ENCODE data around the gene CMTM6.
A peak's percentile ranks its signal among the peaks of the same experiment; 100 is the strongest.
"Not testable (repeated sequence)": the region's sequence is repeated elsewhere in the genome, so short reads cannot be mapped to it uniquely, and the experiment has no call there.

The CMTM6 gene

GRCh38 chr3:32502118-32502945, at the start of gene CMTM6:
TSS of gene CMTM6 (minus strand) at chr3:32502852. CDS start at chr3:32502745, 107 bp downstream.
- DNase-seq: peak; percentile 92

- DNase-seq: no peak
These were observed 49.4 kb upstream of the CMTM6 start for GRCh38 chr3:32552013-32552412.

- DNase-seq: no peak
These were observed 48.8 kb upstream of the CMTM6 start for GRCh38 chr3:32551496-32551895.

- DNase-seq: no peak
These were observed 48.4 kb upstream of the CMTM6 start for GRCh38 chr3:32551087-32551486.

- DNase-seq: no peak
These were observed 42.7 kb upstream of the CMTM6 start for GRCh38 chr3:32545305-32545704.

GRCh38 chr3:32544894-32545293, 42.2 kb upstream of the CMTM6 start:
- no peak for DNase-seq

GRCh38 chr3:32542807-32543206, 40.2 kb upstream of the CMTM6 start:
- no peak for DNase-seq

GRCh38 chr3:32540899-32541298, 38.2 kb upstream of the CMTM6 start:
- no peak for DNase-seq

- DNase-seq: no peak
These were observed 29.8 kb upstream of the CMTM6 start for GRCh38 chr3:32532434-32532833.

GRCh38 chr3:32531010-32531647, 28.5 kb upstream of the CMTM6 start:
- DNase-seq: no peak

- DNase-seq: no peak
These were observed 23.1 kb upstream of the CMTM6 start for GRCh38 chr3:32525720-32526119.

GRCh38 chr3:32522682-32523081, 20.0 kb upstream of the CMTM6 start:
- no peak for DNase-seq

GRCh38 chr3:32518921-32519320, 16.3 kb upstream of the CMTM6 start:
- not testable (repeated sequence) for DNase-seq

GRCh38 chr3:32516751-32517150, 14.1 kb upstream of the CMTM6 start:
- DNase-seq: not testable (repeated sequence)

- DNase-seq: no peak
These were observed 8.4 kb upstream of the CMTM6 start for GRCh38 chr3:32511005-32511404.

GRCh38 chr3:32510075-32510724, 7.5 kb upstream of the CMTM6 start:
- DNase-seq: peak; percentile 88

GRCh38 chr3:32508711-32509110, 6.1 kb upstream of the CMTM6 start:
- peak; percentile 40 for DNase-seq

GRCh38 chr3:32506466-32506865, 3.8 kb upstream of the CMTM6 start:
- DNase-seq: no peak

- DNase-seq: no peak
These were observed 264 bp upstream of the CMTM6 start for GRCh38 chr3:32502946-32503286.

GRCh38 chr3:32501783-32502117, 902 bp downstream of the CMTM6 start:
- DNase-seq: no peak

- DNase-seq: no peak
These were observed 1.5 kb downstream of the CMTM6 start for GRCh38 chr3:32500880-32501782.

GRCh38 chr3:32500231-32500630, 2.4 kb downstream of the CMTM6 start:
- no peak for DNase-seq

GRCh38 chr3:32499585-32499984, 3.1 kb downstream of the CMTM6 start:
- DNase-seq: no peak

All from hematopoietic multipotent progenitor cell treated with erythropoietin and hydrocortisone succinate and interleukin-3 and kit ligand, for 4 days (in vitro differentiated cells).